Activated T-cell treated with anti-CD3 and anti-CD28 coated beads for 1 hour (primary cell): Measurements from ENCODE around the gene ENC1.
A peak's percentile ranks its signal among the peaks of the same experiment; 100 is the strongest.
"Not testable (repeated sequence)": the region's sequence is repeated elsewhere in the genome, so short reads cannot be mapped to it uniquely, and the experiment has no call there.

Experiments
- DNase-seq: peaks from one replicate; pipeline ENCODE4 v3.0.0-alpha.2; 2020; ENCODE audit warnings: low read depth

Gene ENC1

GRCh38 chr5:74640450-74640953 is at the start of gene ENC1:
Gene ENC1, minus strand, starts transcription at chr5:74640728. Its CDS starts 4,243 bp downstream, at chr5:74636485.
- DNase-seq: peak; percentile 54

GRCh38 chr5:74686962-74687751 is 46.6 kb upstream of the ENC1 start:
- no peak for DNase-seq

GRCh38 chr5:74685979-74686631 is 45.6 kb upstream of the ENC1 start:
- no peak for DNase-seq

GRCh38 chr5:74684900-74685851 is 44.6 kb upstream of the ENC1 start, which contains the start of gene HEXB:
Gene HEXB, plus strand, starts transcription at chr5:74685233. Its CDS starts 28 bp downstream, at chr5:74685261.
- DNase-seq: peak; percentile 78

GRCh38 chr5:74679966-74680365 is 39.4 kb upstream of the ENC1 start:
- DNase-seq: no peak

GRCh38 chr5:74679300-74679699 is 38.8 kb upstream of the ENC1 start:
- DNase-seq: not testable (repeated sequence)

- not testable (repeated sequence) for DNase-seq
These were observed 37.6 kb upstream of the ENC1 start for GRCh38 chr5:74678123-74678522.

GRCh38 chr5:74676466-74676865 is 35.9 kb upstream of the ENC1 start:
- not testable (repeated sequence) for DNase-seq

- no peak for DNase-seq
These were observed 32.7 kb upstream of the ENC1 start for GRCh38 chr5:74673011-74673790.

GRCh38 chr5:74672215-74672877 is 31.8 kb upstream of the ENC1 start:
- DNase-seq: no peak

- no peak for DNase-seq
These were observed 30.0 kb upstream of the ENC1 start for GRCh38 chr5:74670396-74671038.

GRCh38 chr5:74669821-74670220 is 29.3 kb upstream of the ENC1 start:
- DNase-seq: no peak

- no peak for DNase-seq
These were observed 26.9 kb upstream of the ENC1 start for GRCh38 chr5:74667396-74667795.

- no peak for DNase-seq
These were observed 25.3 kb upstream of the ENC1 start for GRCh38 chr5:74665816-74666215.

GRCh38 chr5:74665273-74665672 is 24.7 kb upstream of the ENC1 start:
- DNase-seq: no peak

GRCh38 chr5:74664551-74664950 is 24.0 kb upstream of the ENC1 start:
- DNase-seq: no peak

GRCh38 chr5:74660873-74661272 is 20.3 kb upstream of the ENC1 start:
- no peak for DNase-seq

GRCh38 chr5:74660140-74660539 is 19.6 kb upstream of the ENC1 start:
- no peak for DNase-seq

- DNase-seq: no peak
These were observed 18.6 kb upstream of the ENC1 start for GRCh38 chr5:74659172-74659571.

GRCh38 chr5:74657165-74657564 is 16.6 kb upstream of the ENC1 start:
- no peak for DNase-seq
